B cell (primary cell): ENCODE measurements around the gene FRMD8. TPM values are rescaled to one million over a fixed set of nuclear protein-coding genes. Genes with fewer than 3 reads are reported as not detected.

ENCODE experiments used
- ATAC-seq: fragments of 200-7000 bp; cut with Tn5 transposase; one replicate; pipeline ENCODE4 v1.10.0; 2021; ENCODE audit warnings: low read depth, mild to moderate bottlenecking, moderate number of reproducible peaks, moderate library complexity
- CTCF ChIA-PET: fragments of 350-600 bp; sonication (Branson Sonifier 250); formaldehyde crosslinking; loops from one replicate; lab custom pipeline; 2021; ENCODE audit warnings: antibody characterized with exemption, inconsistent platforms; lab: Charles Lee
- POLR2A ChIA-PET: fragments of 350-600 bp; sonication (Branson Sonifier 250); formaldehyde crosslinking; loops from one replicate; lab custom pipeline; 2021; ENCODE audit warnings: antibody characterized with exemption; lab: Charles Lee
- DNase-seq: peaks from one replicate; pipeline ENCODE4 v3.0.0; 2013
- H2AFZ ChIP-seq: 2 replicates; pipeline ENCODE4 v1.6.1; 2012; ENCODE audit warnings: mild to moderate bottlenecking, low read depth, low read length; ENCODE audit not compliant: insufficient read depth, poor library complexity, severe bottlenecking
- H3K27ac ChIP-seq, 2 donors: 1 replicate in 1 of 2; 2 replicates in 1 of 2; pipeline ENCODE4 v1.5.1; 2012 to 2013; ENCODE audit warnings: low read length in 2 of 2, mild to moderate bottlenecking in 2 of 2, moderate library complexity in 1 of 2
- H3K27me3 ChIP-seq, 4 experiments: fragments of 200-600 bp in 1 of 4; sonication (generic) in 1 of 4; replicated peaks in 1 of 4; 1 replicate in 2 of 4; 2 replicates in 2 of 4; pipeline versions ENCODE4 v1.6.1 to v1.7.0; 2013 to 2016; ENCODE audit warnings: low read length in 3 of 4, mild to moderate bottlenecking in 2 of 4, mixed read lengths in 1 of 4, moderate library complexity in 1 of 4; ENCODE audit not compliant: insufficient read depth in 4 of 4, control insufficient read depth in 3 of 4; ENCODE audit errors: control extremely low read depth in 1 of 4
- H3K36me3 ChIP-seq, 2 experiments: replicated peaks in 1 of 2; 1 replicate in 1 of 2; 2 replicates in 1 of 2; pipeline versions ENCODE4 v1.6.1 to v1.7.1; 2013; ENCODE audit warnings: low read length in 1 of 2; ENCODE audit not compliant: insufficient read depth in 2 of 2, control insufficient read depth in 1 of 2; ENCODE audit errors: control extremely low read depth in 1 of 2, extremely low read depth in 1 of 2
- H3K4me1 ChIP-seq, 2 donors: fragments of 200-600 bp in 1 of 2; sonication (generic) in 1 of 2; 1 replicate in 1 of 2; 2 replicates in 1 of 2; pipeline versions ENCODE4 v1.5.1 to v1.6.1; 2013 to 2017; ENCODE audit warnings: low read length in 2 of 2; ENCODE audit not compliant: control insufficient read depth in 2 of 2, insufficient read depth in 2 of 2
- H3K4me2 ChIP-seq: replicated peaks from 2 replicates; pipeline ENCODE3; 2012; ENCODE audit warnings: mild to moderate bottlenecking, low read depth, low read length; ENCODE audit not compliant: poor library complexity, severe bottlenecking
- H3K4me3 ChIP-seq, 5 experiments: fragments of 200-600 bp in 1 of 5; sonication (generic) in 1 of 5; 1 replicate in 3 of 5; 2 replicates in 2 of 5; pipeline versions ENCODE4 v1.5.1 to v1.7.0; 2011 to 2016; ENCODE audit warnings: low read length in 4 of 5, mild to moderate bottlenecking in 4 of 5, low read depth in 2 of 5, control low read depth in 1 of 5, moderate library complexity in 1 of 5; ENCODE audit not compliant: insufficient read depth in 1 of 5; ENCODE audit errors: control extremely low read depth in 1 of 5, extremely low read depth in 1 of 5
- H3K79me2 ChIP-seq: fragments of 200-600 bp; sonication (generic); one replicate; pipeline ENCODE4 v1.6.0; 2016; ENCODE audit warnings: low read length; ENCODE audit not compliant: control insufficient read depth, insufficient read depth
- H3K9ac ChIP-seq: fragments of 200-600 bp; sonication (generic); 2 replicates; pipeline ENCODE4 v1.6.1; 2017; ENCODE audit warnings: mild to moderate bottlenecking, low read length, moderate library complexity
- H3K9me3 ChIP-seq, 3 donors: one replicate each; pipeline versions ENCODE4 v1.6.1 to v1.7.1; 2013; ENCODE audit warnings: low read length in 2 of 3; ENCODE audit not compliant: control insufficient read depth in 2 of 3, insufficient read depth in 1 of 3; ENCODE audit errors: control extremely low read depth in 1 of 3
- H4K20me1 ChIP-seq: 2 replicates; pipeline ENCODE4 v1.6.0; 2012; ENCODE audit warnings: mild to moderate bottlenecking, low read length; ENCODE audit not compliant: insufficient read depth, control insufficient read depth, poor library complexity, severe bottlenecking
- H3K27ac Mint-ChIP-seq: one replicate; pipeline ENCODE4 v1.8.0; 2021; ENCODE audit warnings: mixed read lengths
- H3K27me3 Mint-ChIP-seq: one replicate; pipeline ENCODE4 v1.8.0; 2021; ENCODE audit warnings: mixed read lengths
- H3K4me1 Mint-ChIP-seq: one replicate; pipeline ENCODE4 v1.8.0; 2021; ENCODE audit warnings: mixed read lengths
- H3K4me3 Mint-ChIP-seq: one replicate; pipeline ENCODE4 v1.8.0; 2021; ENCODE audit warnings: mixed read lengths
- H3K9me3 Mint-ChIP-seq: one replicate; pipeline ENCODE4 v1.8.0; 2022; ENCODE audit warnings: mixed read lengths; ENCODE audit not compliant: insufficient read depth
- EZH2 ChIP-seq: IDR thresholded peaks from 2 replicates; pipeline ENCODE4 v1.6.1; 2012; ENCODE audit warnings: borderline replicate concordance, low read depth, mild to moderate bottlenecking, moderate library complexity, low read length; ENCODE audit not compliant: insufficient read depth, poor library complexity, severe bottlenecking
- WGBS: methylation state at CpG from one replicate; pipeline ENCODE4 v1.1.5; 2013; ENCODE audit warnings: missing lambda C conversion rate; ENCODE audit not compliant: insufficient coverage; 5-methylcytosine and 5-hydroxymethylcytosine counted together
- intact Hi-C: fragments of 100-400 bp; cut with micrococcal nuclease; formaldehyde crosslinking; loops from one replicate; pipeline ENCODE4 v1.10.0; 2022
- polyA plus RNA-seq: library from polyadenylated mRNA; depleted of rRNA; stranded (reverse); fragments of >200 nt; gene quantifications from 2 replicates; pipeline ENCODE4 v1.2.3, GENCODE V29; 2012
- total RNA-seq, 2 donors: library from RNA; stranded (reverse); fragments of 120-200 nt in 1 of 2; gene quantifications; 1 replicate in 1 of 2; 2 replicates in 1 of 2; pipeline versions ENCODE4 v1.2.3 to v1.2.4, GENCODE V29; 2013 to 2022
- TF ChIP-seq, protein P1 (sequence below): fragments of 200-600 bp; IDR thresholded peaks from one replicate; pipeline ENCODE4 v1.8.0; 2022; ENCODE audit warnings: antibody characterized with exemption, mild to moderate bottlenecking

The FRMD8 gene
- total and polyA plus RNA-seq, 2 donors (not counting 1 experiment from before 2014, with no cell fraction given): 44.3 to 73.6 TPM

DNA sequence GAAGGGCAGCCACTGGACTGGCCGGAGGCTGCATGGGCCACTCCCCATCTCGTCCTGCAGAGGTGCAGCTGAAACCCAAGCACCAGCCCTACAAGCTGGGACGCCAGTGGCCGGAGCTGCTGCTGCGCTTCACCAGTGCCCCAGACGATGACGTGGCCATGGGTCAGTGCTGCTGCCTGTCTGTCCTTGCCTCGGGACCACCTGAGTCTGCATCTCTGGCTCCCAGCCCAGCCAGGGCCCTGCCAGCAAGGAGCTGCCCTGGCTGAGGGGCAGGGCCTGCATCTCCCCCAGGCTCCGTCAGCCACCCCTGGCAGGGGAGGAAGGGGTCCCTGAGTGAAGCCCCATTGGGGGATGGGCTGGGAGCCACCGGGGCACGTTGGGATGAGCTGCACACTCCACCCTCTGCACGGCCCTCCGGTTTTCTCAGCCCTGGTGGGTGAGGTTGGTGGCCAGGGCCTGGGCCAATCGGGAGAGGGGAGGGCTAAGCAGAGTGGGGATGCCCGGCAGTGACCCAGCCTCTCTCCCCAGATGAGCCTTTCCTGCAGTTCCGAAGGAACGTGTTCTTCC is 7.2 kb downstream of the FRMD8 start:
- Histone ChIP-seq H4K20me1 (peaks cover 45% of the 10 kb centered on the region), H3K36me3 (peaks cover 0 to 76% of the 10 kb centered on the region in 2 experiments), H3K4me2 (no peak overlapping the region), H3K79me2 (peaks cover 59% of the 10 kb centered on the region), H3K27me3 (no peaks in the 10 kb centered on the region), H3K4me1 (peaks cover 24 to 34% of the 10 kb centered on the region in 2 donors), H3K27ac (no peak overlapping the region), H3K9ac (no peak overlapping the region), H2AFZ (no peak overlapping the region), H3K9me3 (no peaks in the 10 kb centered on the region), H3K4me3 (no peak overlapping the region)
- DNase-seq (no peak), ATAC-seq (no peak)
- no peaks in the 10 kb centered on the region for H3K27me3 Mint-ChIP-seq
- 95% methylated on average over 16 of the region's 17 CpGs for WGBS
- CTCF ChIA-PET: no interaction called here
- intact Hi-C loops: no loop called here
- POLR2A ChIA-PET: interaction anchor here (1.2 kb wide), 1 partner anchor 10 kb away, joined by 3 read pairs; no protein-coding TSS in a partner anchor
- H3K27ac Mint-ChIP-seq: no peak overlapping the region
- H3K9me3 Mint-ChIP-seq: no peaks in the 10 kb centered on the region
- TF ChIP-seq, protein P1, sequence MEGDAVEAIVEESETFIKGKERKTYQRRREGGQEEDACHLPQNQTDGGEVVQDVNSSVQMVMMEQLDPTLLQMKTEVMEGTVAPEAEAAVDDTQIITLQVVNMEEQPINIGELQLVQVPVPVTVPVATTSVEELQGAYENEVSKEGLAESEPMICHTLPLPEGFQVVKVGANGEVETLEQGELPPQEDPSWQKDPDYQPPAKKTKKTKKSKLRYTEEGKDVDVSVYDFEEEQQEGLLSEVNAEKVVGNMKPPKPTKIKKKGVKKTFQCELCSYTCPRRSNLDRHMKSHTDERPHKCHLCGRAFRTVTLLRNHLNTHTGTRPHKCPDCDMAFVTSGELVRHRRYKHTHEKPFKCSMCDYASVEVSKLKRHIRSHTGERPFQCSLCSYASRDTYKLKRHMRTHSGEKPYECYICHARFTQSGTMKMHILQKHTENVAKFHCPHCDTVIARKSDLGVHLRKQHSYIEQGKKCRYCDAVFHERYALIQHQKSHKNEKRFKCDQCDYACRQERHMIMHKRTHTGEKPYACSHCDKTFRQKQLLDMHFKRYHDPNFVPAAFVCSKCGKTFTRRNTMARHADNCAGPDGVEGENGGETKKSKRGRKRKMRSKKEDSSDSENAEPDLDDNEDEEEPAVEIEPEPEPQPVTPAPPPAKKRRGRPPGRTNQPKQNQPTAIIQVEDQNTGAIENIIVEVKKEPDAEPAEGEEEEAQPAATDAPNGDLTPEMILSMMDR: no peak
- no peak for TF ChIP-seq EZH2
- H3K4me3 Mint-ChIP-seq: no peak overlapping the region
- H3K4me1 Mint-ChIP-seq: peaks cover 35% of the 10 kb centered on the region

DNA sequence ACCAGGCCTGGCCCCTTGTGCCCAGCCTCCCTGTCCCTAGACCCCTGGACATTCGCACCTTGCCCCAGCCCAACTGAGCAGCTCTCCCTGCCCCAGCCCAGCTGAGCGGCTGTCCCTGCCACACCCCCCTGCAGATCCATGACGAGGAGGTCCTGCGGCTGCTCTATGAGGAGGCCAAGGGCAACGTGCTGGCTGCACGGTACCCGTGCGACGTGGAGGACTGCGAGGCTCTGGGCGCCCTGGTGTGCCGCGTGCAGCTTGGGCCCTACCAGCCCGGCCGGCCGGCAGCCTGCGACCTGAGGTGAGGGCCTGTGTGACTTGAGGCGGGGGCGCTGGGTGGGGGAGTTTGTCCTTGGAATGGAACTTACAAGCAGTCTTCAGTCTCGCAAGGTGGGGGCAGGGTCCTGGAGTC is 7.7 kb downstream of the FRMD8 start:
- H3K4me3 ChIP-seq: no peak overlapping the region
- H3K4me3 Mint-ChIP-seq: no peak overlapping the region
- no peak for ATAC-seq
- H2AFZ ChIP-seq: no peak overlapping the region
- TF ChIP-seq, protein P1: no peak
- no peak for TF ChIP-seq EZH2
- no peaks in the 10 kb centered on the region for H3K27me3 ChIP-seq
- no peak for DNase-seq
- no peaks in the 10 kb centered on the region for H3K9me3 Mint-ChIP-seq
- no peak overlapping the region for H3K27ac Mint-ChIP-seq
- H3K4me2 ChIP-seq: no peak overlapping the region
- intact Hi-C loops: no loop called here
- H3K27me3 Mint-ChIP-seq: no peaks in the 10 kb centered on the region
- 97% methylated on average over 20 of the region's 20 CpGs for WGBS
- H3K27ac ChIP-seq: no peak overlapping the region
- H3K4me1 Mint-ChIP-seq: peaks cover 30% of the 10 kb centered on the region
- ChIA-PET POLR2A (interaction anchor here (0.6 kb wide), 1 partner anchor 125 kb away, joined by 5 read pairs; no protein-coding TSS in a partner anchor), CTCF (no interaction called here)
- peaks cover 40% of the 10 kb centered on the region for H4K20me1 ChIP-seq
- H3K36me3 ChIP-seq: peaks cover 0 to 73% of the 10 kb centered on the region in 2 experiments
- peaks cover 19 to 29% of the 10 kb centered on the region in 2 donors for H3K4me1 ChIP-seq
- H3K79me2 ChIP-seq: peaks cover 53% of the 10 kb centered on the region
- H3K9ac ChIP-seq: no peak overlapping the region
- H3K9me3 ChIP-seq: no peaks in the 10 kb centered on the region
